Neural progenitor cell (in vitro differentiated cells): Measurements from ENCODE around the gene TAF4.

ENCODE experiments used
- EZH2 ChIP-seq: fragments of 200-600 bp; sonication (generic); IDR thresholded peaks from 2 replicates; pipeline ENCODE4 v1.6.1; 2017; ENCODE audit warnings: antibody characterized with exemption, mild to moderate bottlenecking, moderate library complexity
- EZH2phosphoT487 ChIP-seq: fragments of 200-600 bp; sonication (generic); IDR thresholded peaks from 2 replicates; pipeline ENCODE4 v1.6.1; 2017; ENCODE audit warnings: antibody characterized with exemption
- TF ChIP-seq, protein P1 (sequence below): fragments of 200-600 bp; sonication (generic); IDR thresholded peaks from 2 replicates; pipeline ENCODE4 v1.5.1; 2017; ENCODE audit warnings: antibody characterized with exemption, mild to moderate bottlenecking

DNA sequence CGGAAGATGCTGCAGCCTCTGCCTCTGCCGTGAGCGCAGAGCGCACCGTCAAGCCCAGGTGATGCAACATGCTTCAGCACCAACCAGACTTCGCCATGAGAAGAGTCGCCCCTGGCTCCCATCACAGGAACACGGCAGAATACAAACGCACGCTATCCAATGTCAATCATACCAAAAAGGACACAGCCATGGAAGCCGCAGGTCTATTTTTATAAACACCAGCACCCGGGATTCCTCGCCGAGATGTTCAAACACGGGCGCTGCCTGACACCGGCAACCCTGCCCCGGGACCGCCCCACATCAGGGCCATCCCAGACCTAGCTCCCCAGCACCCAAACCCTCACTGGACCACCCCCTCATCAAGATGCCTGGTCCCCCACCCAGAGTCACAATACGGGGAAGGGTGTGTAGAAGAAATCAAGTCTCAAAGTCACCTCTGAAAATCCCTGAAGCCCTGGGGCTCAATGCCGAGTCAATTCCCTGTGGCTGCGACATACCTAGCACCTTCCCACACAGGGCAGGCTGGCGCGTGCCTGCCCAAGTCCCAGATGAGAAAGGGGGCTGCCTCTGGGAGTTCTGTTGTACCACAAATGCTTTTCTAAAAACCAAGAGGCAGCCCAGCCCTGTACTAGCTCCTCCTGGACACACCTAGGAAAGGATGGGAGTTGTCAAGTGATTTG is 17.9 kb downstream of the TAF4 start:
- TF ChIP-seq, protein P1, sequence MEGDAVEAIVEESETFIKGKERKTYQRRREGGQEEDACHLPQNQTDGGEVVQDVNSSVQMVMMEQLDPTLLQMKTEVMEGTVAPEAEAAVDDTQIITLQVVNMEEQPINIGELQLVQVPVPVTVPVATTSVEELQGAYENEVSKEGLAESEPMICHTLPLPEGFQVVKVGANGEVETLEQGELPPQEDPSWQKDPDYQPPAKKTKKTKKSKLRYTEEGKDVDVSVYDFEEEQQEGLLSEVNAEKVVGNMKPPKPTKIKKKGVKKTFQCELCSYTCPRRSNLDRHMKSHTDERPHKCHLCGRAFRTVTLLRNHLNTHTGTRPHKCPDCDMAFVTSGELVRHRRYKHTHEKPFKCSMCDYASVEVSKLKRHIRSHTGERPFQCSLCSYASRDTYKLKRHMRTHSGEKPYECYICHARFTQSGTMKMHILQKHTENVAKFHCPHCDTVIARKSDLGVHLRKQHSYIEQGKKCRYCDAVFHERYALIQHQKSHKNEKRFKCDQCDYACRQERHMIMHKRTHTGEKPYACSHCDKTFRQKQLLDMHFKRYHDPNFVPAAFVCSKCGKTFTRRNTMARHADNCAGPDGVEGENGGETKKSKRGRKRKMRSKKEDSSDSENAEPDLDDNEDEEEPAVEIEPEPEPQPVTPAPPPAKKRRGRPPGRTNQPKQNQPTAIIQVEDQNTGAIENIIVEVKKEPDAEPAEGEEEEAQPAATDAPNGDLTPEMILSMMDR, result no peak
- no peak for TF ChIP-seq EZH2
- no peak for TF ChIP-seq EZH2phosphoT487
